Measurements from ENCODE around the gene CSNK1A1.

CSNK1A1 gene

DNA sequence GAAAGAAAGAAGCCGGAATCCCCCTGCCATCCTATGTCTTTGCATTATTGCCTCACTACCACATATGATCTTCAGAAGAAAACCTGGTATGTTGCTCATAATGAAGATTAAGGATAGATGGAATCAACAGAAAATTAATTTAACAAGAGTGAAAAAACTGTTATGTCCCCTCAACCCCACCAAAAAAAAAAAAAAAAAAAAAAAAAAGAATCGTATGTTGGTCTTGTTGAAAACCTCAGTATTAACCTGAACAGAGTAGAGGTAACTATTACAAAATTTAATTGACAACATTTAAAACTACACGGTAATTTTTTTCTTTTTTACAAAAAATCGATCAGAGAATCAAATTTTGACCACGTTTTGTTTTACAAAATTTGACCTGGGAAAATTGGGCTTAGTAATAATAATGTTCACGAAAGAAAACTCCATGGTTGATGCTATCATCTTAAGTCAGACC lies 827 bp upstream of the CSNK1A1 start:
- TF ChIP-seq NFIC (IDR thresholded peaks at IDR 0.05) (no peak), CREB1 (IDR thresholded peaks at IDR 0.05; ENCODE audit: low read depth) (no peak), TCF12 (IDR thresholded peaks at IDR 0.05; ENCODE audit: low read depth) (no peak)
- TF ChIP-seq, protein P1, sequence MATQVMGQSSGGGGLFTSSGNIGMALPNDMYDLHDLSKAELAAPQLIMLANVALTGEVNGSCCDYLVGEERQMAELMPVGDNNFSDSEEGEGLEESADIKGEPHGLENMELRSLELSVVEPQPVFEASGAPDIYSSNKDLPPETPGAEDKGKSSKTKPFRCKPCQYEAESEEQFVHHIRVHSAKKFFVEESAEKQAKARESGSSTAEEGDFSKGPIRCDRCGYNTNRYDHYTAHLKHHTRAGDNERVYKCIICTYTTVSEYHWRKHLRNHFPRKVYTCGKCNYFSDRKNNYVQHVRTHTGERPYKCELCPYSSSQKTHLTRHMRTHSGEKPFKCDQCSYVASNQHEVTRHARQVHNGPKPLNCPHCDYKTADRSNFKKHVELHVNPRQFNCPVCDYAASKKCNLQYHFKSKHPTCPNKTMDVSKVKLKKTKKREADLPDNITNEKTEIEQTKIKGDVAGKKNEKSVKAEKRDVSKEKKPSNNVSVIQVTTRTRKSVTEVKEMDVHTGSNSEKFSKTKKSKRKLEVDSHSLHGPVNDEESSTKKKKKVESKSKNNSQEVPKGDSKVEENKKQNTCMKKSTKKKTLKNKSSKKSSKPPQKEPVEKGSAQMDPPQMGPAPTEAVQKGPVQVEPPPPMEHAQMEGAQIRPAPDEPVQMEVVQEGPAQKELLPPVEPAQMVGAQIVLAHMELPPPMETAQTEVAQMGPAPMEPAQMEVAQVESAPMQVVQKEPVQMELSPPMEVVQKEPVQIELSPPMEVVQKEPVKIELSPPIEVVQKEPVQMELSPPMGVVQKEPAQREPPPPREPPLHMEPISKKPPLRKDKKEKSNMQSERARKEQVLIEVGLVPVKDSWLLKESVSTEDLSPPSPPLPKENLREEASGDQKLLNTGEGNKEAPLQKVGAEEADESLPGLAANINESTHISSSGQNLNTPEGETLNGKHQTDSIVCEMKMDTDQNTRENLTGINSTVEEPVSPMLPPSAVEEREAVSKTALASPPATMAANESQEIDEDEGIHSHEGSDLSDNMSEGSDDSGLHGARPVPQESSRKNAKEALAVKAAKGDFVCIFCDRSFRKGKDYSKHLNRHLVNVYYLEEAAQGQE (IDR thresholded peaks at IDR 0.05; ENCODE audit: low read depth) = no peak
- TF ChIP-seq, protein P2, sequence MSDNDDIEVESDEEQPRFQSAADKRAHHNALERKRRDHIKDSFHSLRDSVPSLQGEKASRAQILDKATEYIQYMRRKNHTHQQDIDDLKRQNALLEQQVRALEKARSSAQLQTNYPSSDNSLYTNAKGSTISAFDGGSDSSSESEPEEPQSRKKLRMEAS (IDR thresholded peaks at IDR 0.05) = no peak

DNA sequence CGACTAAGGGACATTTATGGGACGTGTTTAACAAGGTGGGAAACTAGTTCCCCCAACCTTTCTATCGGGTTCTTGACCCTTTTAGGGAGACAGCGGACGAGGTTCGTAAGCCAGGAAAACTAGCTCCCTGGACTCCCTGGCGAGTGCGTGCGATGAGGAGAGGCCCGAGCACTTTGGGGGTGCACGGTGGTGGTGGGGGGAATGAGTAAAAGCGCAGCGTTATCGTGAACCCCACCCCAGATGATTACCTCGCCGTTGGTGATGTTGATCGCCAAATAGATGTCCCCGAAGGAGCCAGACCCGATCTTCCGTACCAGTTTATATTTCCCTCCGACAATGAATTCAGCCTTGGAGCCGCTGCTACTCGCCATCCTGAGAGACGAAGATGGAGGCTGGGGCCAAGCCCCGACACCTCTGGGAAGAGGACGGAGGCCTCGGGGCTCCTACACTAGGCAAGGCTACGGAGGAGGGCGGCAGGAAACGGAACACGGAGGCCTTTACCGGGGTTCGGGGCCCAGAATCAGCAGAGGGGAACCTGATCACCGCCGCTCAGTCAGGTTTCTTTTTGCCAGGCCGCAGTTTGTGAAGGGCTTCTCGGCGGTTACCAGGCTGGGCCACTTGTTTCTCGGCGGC lies 529 bp downstream of the CSNK1A1 start:
- TF ChIP-seq EP300 (IDR thresholded peaks at IDR 0.05; ENCODE audit: borderline replicate concordance) (no peak), RAD21 (IDR thresholded peaks at IDR 0.05; ENCODE audit: low read depth) (no peak), TEAD4 (IDR thresholded peaks at IDR 0.05) (no peak), TCF12 (IDR thresholded peaks at IDR 0.05; ENCODE audit: low read depth) (no peak), CEBPB (IDR thresholded peaks at IDR 0.05) (no peak), EGR1 (IDR thresholded peaks at IDR 0.05) (no peak)
- TF ChIP-seq, protein P2 (IDR thresholded peaks at IDR 0.05) = no peak

DNA sequence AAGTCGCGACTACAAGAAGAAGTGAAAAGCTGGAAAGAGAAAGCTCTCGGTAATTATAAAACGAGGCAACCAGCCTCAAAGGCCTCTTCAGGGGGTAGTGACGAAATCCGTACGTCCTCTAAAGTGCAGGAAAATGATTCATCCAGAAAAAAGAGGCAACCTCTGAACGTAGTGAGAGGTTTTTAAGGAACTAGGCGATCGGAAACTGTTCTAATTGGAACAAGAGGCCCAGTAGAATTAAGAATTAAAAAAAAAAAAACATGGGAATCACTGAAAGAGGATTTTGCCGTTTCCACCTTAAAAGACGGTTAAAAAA lies 1.0 kb downstream of the CSNK1A1 start:
- TF ChIP-seq, protein P2 (IDR thresholded peaks at IDR 0.05) = no peak
- TF ChIP-seq TAF1 (IDR thresholded peaks at IDR 0.05; ENCODE audit: low read depth) (no peak), RAD21 (IDR thresholded peaks at IDR 0.05; ENCODE audit: low read depth) (no peak), TCF12 (IDR thresholded peaks at IDR 0.05; ENCODE audit: low read depth) (no peak), FOXM1 (IDR thresholded peaks at IDR 0.05; ENCODE audit: borderline replicate concordance, low read depth) (no peak), ZBTB7A (IDR thresholded peaks at IDR 0.05; ENCODE audit: low read depth) (no peak), NFIC (IDR thresholded peaks at IDR 0.05) (no peak), EP300 (IDR thresholded peaks at IDR 0.05; ENCODE audit: borderline replicate concordance) (no peak), TEAD4 (IDR thresholded peaks at IDR 0.05) (no peak)
- TF ChIP-seq, protein P3, sequence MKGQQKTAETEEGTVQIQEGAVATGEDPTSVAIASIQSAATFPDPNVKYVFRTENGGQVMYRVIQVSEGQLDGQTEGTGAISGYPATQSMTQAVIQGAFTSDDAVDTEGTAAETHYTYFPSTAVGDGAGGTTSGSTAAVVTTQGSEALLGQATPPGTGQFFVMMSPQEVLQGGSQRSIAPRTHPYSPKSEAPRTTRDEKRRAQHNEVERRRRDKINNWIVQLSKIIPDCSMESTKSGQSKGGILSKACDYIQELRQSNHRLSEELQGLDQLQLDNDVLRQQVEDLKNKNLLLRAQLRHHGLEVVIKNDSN (IDR thresholded peaks at IDR 0.05) = no peak
- TF ChIP-seq, protein P1 (IDR thresholded peaks at IDR 0.05; ENCODE audit: low read depth) = no peak

DNA sequence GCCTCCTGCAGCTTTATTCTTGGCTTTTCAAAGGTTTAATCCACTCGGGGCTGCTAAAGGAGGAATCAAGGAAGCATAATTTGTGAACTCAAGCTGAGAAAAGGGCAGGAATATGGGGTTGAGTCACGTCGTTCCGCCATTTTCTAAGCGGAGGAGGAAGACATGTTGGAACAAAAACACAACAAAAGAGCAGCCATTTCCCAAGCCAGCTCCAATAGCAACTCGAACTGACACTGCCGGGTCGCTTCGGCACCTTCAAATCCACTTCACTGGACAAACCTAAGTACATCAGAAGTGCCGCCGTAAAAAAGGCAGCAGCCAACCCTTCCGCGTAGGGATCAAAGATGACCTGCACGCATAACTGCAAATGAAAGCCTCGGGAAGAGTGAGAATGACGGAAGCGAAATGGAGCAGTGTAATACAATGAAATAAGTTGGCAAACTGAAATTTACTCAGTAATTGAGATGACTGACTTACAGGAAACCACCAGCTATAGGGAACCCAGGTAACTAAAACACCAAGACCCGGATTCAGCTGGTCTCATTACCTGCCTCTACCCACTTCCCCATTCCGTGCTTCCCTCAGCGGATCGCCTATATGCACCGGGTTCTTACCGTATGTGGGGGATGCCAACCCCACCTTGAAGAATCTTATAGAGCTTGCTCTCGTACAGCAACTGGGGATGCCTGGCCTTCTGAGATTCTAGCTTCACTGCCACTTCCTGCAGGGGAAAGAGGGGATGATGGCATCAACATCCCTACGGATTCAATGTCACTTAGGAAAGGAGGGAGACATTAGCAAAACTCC lies 1.6 kb downstream of the CSNK1A1 start:
- TF ChIP-seq, protein P3 (IDR thresholded peaks at IDR 0.05) = no peak
- peak; percentile 79 for TF ChIP-seq YY1 (IDR thresholded peaks at IDR 0.05; ENCODE audit: low read depth)

DNA sequence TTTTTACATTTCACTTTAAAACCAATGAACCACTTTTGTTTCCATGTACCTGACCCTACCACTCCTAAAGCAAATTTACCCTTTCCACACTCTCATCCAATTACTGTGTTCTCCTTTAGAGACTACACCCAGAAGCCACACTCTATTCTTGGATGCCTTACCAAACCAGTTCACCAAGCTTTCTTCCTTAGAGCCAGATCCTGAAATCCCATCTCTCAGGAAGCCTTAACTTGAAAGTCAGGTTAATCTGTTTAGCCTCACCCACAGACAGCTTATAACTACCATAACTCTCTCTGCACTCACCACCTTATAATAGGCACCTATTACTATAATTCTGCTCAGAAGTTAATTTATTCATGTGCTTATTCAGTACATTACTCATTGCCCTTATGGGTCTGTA lies 4.3 kb downstream of the CSNK1A1 start:
- TF ChIP-seq CREB1 (IDR thresholded peaks at IDR 0.05; ENCODE audit: low read depth) (no peak), YY1 (IDR thresholded peaks at IDR 0.05; ENCODE audit: low read depth) (no peak), TCF12 (IDR thresholded peaks at IDR 0.05; ENCODE audit: low read depth) (no peak)
- TF ChIP-seq, protein P1 (IDR thresholded peaks at IDR 0.05; ENCODE audit: low read depth) = no peak
- TF ChIP-seq, protein P2 (IDR thresholded peaks at IDR 0.05) = no peak

All from Ishikawa (cell line).